IPS-NIHi7 (cell line): ENCODE measurements around the gene RNF2.
"Not testable (repeated sequence)": the region's sequence is repeated elsewhere in the genome, so short reads cannot be mapped to it uniquely, and the experiment has no call there.

ENCODE experiments used
- DNase-seq: peaks from one replicate; pipeline ENCODE4 v3.0.0; 2012; ENCODE audit warnings: mixed read lengths; ENCODE audit errors: extremely low spot score

The RNF2 gene

GRCh38 chr1:185050823-185051451, 5.6 kb downstream of the RNF2 start:
- DNase-seq: no peak

DNA sequence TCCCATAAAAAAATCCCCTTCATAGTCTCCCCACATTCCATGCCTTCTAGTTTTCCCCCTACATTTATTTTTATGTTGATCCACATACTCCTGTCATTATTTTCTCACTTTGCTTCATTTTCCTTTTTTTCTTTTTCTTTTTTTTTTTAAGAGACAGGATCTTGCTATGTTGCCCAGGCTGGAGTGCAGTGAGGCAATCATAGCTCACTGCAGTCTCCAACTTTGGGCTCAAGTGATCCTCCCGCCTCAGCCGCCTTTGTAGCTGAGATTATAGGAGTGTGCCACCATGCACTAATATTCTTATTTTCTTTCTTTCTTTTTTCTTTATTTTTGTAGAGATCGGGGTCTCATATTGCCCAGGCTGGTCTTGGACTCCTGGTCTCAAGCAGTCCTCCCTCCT, 7.8 kb downstream of the RNF2 start:
- no peak for DNase-seq

DNA sequence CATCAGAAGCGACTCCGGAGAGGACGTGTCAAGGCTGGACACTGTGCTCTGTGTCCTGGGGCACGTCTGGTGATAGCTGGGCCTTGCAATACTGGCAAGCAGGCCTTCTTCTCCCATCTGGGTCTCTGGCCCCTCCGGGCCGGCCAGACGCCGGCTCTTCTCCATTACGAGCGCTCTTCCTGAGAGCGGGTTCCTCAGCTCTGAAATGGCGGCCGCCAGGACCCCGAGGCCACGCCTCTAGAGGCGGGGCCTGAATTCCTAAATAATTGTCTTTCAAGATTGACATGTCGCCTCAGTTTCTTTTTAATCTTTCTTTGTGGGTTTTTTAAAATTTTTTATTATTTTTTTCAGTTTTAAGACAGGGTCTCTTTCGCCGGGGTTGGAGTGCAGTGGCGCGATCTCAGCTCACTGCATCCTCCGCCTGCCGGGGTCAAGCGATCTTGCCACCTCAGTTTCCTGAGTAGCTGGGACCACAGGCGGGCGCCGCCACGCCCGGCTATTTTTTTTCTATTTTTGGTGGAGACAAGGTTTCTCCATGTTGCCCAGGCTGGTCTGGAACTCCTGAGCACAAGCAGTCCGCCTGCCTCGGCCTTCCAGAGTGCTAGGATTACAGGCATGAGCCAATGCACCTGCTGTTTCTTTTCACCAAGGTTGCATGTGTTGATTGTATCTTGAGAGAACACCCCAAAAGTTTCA, 9.2 kb downstream of the RNF2 start:
- peak; percentile 17 for DNase-seq

DNA sequence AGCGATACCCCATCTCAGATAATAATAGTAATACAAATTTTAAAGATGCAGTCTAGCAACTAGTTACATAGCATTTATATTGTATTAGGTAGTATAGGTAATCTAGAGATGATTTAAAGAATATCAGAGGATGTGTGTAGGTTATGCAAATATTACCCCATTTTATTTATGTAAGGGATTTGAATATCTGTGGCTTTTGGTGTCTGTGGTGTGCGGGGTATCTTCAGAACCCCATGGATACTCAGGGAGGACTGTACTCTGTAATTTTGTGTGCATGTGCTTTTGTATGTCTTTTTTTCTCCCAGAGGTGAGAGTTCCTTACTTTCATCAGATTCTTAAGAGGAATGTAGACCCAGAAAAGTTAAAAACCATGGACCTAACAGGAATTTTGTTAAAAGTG, 12.8 kb downstream of the RNF2 start:
- DNase-seq: no peak

DNA sequence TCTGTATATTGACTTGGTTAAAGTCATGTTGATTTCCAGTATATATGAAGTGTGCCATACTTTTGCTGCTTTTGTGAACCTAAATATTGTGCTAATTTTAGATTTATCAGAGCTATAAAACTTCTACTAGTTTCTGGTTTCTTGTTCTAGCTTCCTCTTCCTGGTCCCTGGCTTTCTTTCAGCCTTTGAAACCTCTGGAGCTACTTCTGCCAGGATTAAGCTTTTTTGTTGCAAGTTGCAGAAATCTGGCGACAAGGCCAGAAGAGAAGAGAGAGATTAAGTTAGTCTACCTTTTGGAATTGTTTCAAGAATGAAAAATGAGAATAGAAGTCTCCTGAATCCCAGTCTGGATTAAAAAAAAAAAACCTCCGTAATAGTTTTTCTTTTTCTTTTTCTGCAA, 13.5 kb downstream of the RNF2 start:
- no peak for DNase-seq

DNA sequence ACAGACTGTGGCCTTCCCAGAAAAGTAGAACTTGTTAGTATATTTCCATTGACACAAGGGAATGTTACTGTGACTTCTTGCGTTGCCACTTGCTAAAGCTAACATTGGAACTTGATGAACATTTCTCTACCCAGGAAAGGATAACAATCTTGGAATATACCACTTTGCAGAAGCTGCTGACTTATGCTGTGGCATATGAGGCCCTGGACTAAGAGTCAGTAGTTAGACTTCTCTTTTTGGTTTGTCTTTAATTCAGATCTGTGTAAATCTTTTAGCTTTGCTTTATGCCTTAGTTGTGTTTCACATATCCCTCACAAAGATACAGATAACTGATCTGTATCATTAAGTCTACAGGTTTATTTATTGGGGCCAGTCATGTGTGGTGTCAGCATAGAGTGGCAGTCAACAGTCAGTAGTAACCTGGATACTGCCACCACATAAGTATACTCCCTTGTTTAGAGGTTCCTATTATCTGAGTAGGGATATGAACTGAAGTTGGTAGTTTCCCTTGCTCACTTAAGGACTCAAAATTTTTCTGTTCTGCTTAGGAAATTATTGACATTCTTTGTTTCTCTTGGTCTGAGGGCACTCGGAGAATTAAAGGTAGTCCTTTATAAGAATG, 14.7 kb downstream of the RNF2 start:
- DNase-seq: no peak

DNA sequence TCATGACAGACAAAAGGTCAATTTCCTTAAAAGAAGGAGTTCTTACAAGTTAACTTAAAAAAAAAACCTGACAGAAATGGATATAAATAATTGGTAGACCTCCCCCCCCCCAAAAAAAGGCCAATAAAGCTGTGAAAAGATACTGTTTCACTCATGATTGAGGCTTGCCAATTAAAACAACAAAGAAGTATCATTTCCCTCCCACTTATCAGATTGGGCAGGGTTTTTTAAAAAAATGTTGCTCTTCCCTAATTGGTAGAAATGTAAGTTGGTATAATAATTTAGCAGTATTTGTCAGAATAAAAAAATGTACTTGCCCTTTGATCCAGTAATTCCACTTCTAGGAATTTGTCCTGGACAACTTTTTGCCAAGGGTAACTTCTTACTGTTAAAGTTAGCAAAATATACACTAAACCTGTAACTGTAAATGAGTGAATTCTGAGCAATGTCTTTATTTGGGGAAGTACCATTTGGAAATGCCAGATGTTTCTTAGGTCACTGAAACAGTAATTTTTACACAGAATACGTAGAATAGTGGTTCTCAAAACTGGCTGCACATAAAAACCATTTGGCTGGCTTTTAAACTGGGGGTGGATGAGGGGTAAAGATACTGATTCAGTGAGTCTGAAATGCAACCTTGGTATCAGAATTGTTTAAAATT, 17.5 kb downstream of the RNF2 start:
- no peak for DNase-seq

- DNase-seq: no peak
Measured at GRCh38 chr1:185063719-185064118, 18.4 kb downstream of the RNF2 start.

DNA sequence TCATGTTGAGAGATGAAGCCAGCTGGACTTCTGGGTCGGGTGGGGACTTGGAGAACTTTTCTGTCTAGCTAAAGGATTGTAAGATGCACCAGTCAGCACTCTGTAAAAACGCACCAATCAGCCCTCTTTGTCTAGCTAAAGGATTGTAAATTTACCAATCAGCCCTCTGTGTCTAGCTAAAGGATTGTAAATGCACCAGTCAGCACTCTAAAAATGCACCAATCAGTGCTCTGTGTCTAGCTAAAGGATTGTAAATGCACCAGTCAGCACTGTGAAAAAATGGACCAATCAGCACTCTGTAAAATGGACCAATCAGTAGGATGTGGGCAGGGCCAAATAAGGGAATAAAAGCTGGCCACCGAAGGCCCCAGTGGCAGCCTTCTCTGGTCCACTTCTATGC, 19.6 kb downstream of the RNF2 start:
- DNase-seq: not testable (repeated sequence)

DNA sequence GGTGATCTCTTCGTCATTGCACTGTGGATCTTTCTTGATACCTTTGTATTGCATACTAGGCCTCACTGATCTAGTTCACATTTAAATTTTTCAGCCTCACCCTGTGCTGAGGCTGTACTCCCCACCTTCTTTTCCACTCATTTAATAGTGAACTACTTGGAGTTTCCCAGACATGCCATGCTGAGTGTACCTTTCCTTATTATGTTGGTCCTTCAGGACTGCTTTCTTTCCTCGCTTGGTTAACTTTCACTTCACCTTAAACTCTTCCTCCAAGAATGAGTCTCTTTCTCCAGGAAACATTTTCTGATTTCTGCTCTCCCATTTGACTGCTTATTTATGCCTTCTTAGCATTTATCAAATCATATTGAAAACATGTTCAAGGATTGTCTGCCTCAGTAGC, 20.8 kb downstream of the RNF2 start:
- no peak for DNase-seq

- DNase-seq: no peak
Measured at GRCh38 chr1:185068341-185068740, 23.0 kb downstream of the RNF2 start.

GRCh38 chr1:185069202-185069772, 23.9 kb downstream of the RNF2 start:
- DNase-seq: no peak

DNA sequence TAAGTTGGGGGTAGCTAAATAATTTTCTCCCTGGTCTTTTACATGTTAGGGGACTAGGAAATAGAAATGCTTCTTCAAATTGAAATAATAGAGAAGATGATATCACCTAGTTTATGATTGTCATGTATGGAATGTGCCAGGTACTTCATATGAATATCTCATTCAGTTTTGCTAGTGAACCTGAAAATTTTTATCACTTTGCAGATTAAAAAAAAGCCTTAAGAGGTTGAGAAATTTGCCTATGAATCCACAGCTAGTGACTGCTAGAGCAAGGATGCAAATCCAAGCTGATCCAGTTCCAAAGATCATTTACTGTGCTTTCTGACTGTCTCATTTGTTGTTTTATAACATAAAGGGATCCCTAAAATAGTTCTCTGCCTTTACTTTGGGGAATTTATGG, 24.7 kb downstream of the RNF2 start:
- no peak for DNase-seq

- DNase-seq: no peak
Measured at GRCh38 chr1:185073725-185074124, 28.4 kb downstream of the RNF2 start.

DNA sequence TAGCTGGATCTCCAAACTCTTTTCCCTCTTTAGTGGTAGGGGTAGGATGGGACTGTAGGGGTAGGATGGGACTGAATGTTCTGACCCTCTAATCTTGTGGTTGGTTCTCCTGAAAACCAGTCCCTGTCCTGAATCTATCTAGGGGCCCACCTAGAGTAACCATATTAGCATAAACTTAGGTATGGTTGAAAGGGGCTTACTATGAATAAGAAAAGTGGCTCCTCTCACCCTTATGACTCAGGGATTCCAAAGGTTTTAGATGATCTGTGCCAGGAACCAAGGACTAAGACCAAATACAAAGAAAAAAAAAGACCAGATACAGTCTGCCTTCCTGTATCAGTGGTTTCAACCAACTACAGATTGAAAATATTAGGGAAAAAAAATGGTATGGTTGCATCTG, 28.9 kb downstream of the RNF2 start:
- peak; percentile 35 for DNase-seq

- no peak for DNase-seq
Measured at GRCh38 chr1:185075476-185075875, 30.1 kb downstream of the RNF2 start.

DNA sequence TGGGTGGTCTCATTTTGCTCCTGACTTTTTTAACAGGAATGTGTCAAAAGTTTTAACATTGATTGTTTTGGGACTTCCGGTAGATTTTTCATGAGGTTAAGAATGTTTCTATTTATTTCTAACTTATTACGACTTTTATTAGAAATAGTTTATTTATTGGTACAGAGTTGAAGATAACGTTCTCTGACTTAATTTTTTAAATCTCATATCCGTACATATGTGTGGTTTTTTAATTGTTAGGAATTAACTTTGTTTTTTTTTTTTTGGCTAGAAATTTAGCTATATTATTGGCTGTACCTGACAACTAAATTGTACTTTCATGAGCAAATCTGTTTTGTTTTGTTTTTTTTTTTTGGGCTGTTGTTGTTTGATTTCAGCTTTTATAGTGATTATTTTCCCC, 32.0 kb downstream of the RNF2 start:
- DNase-seq: no peak

GRCh38 chr1:185080422-185080821, 35.1 kb downstream of the RNF2 start:
- no peak for DNase-seq

GRCh38 chr1:185083818-185084217, 38.5 kb downstream of the RNF2 start:
- DNase-seq: no peak

DNA sequence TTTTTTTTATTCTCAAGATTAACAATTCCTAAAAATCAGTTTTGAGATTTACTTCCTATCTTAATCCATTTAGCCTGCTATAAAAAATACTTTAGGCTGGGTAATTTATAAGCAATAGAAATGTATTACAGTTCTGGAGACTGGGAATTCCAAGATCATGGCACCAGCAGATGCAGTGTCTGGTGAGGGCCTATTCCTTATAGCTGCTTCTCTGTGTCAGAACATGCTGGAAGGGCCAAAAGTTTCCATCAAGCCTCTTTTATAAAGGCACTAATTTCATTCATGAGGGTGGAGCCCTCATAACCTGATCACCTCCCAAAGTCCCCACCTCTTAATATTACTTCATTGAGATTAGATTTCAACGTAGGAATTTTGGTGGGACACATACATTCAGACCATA, 41.7 kb downstream of the RNF2 start:
- no peak for DNase-seq

- DNase-seq: no peak
Measured at GRCh38 chr1:185087746-185088145, 42.4 kb downstream of the RNF2 start.

DNA sequence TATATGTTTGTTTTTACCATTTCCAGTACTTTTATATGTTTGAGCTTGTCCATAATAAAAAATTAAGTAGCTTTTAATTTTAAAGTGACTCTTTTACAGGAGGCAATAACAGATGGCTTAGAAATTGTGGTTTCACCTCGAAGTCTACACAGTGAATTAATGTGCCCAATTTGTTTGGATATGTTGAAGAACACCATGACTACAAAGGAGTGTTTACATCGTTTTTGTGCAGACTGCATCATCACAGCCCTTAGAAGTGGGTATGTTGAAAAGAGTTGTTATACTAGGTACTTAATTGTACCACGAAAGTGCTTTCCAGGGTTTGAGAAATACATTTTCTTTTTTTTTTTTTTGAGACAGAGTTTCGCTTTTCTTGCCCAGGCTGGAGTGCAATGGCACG, 46.1 kb downstream of the RNF2 start:
- no peak for DNase-seq

DNA sequence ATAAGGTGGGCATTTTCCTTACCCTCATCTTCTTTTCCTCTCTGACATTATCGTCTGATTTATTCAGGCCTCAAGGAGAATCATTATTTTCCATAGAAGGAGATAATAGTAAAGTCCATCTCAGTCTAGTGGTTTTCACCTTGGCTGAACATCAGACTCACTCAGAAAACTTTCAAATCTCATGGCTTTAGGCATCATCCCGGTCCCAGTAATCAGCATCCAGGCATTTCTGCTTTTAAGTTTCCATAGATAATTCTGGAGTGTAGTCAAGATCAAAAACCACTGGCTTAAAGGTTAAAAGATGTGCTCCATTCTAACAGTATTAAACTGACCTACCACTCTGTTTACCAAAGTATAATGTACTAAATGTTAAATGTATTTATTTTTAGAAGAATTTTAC, 49.4 kb downstream of the RNF2 start:
- DNase-seq: no peak
